ENCODE data around the gene PPTC7.
A peak's percentile ranks its signal among the peaks of the same experiment; 100 is the strongest.
"Not testable (repeated sequence)": the region's sequence is repeated elsewhere in the genome, so short reads cannot be mapped to it uniquely, and the experiment has no call there.

PPTC7 gene

GRCh38 chr12:110583137-110584059, at the start of gene PPTC7:
Gene PPTC7 (minus strand): TSS chr12:110583318. CDS start chr12:110583031, 287 bp downstream.
- DNase-seq, result peak; percentile 97

GRCh38 chr12:110627500-110628195, 44.5 kb upstream of the PPTC7 start:
- no peak for DNase-seq

- no peak for DNase-seq
Measured at GRCh38 chr12:110622582-110622981, 39.5 kb upstream of the PPTC7 start.

- DNase-seq, result no peak
Measured at GRCh38 chr12:110619534-110619953, 36.4 kb upstream of the PPTC7 start.

GRCh38 chr12:110616471-110617115, 33.5 kb upstream of the PPTC7 start:
- no peak for DNase-seq

GRCh38 chr12:110615171-110615570, 32.1 kb upstream of the PPTC7 start:
- DNase-seq, result no peak

GRCh38 chr12:110613771-110614684, 30.9 kb upstream of the PPTC7 start, which contains the start of gene TCTN1:
Gene TCTN1 (plus strand): TSS chr12:110614129. CDS start chr12:110614183, 54 bp downstream.
- peak; percentile 95 for DNase-seq

- DNase-seq, result no peak
Measured at GRCh38 chr12:110613071-110613770, 30.1 kb upstream of the PPTC7 start.

- DNase-seq, result no peak
Measured at GRCh38 chr12:110606253-110606611, 23.1 kb upstream of the PPTC7 start.

GRCh38 chr12:110602085-110602814, 19.1 kb upstream of the PPTC7 start:
- peak; percentile 76 for DNase-seq

- DNase-seq, result peak; percentile 67
Measured at GRCh38 chr12:110600254-110600653, 17.1 kb upstream of the PPTC7 start.

GRCh38 chr12:110599334-110599733, 16.2 kb upstream of the PPTC7 start:
- no peak for DNase-seq

- no peak for DNase-seq
Measured at GRCh38 chr12:110597885-110598284, 14.8 kb upstream of the PPTC7 start.

GRCh38 chr12:110592919-110593318, 9.8 kb upstream of the PPTC7 start:
- DNase-seq, result not testable (repeated sequence)

GRCh38 chr12:110592078-110592477, 9.0 kb upstream of the PPTC7 start:
- DNase-seq, result no peak

- DNase-seq, result no peak
Measured at GRCh38 chr12:110591451-110592051, 8.4 kb upstream of the PPTC7 start.

GRCh38 chr12:110590806-110591326, 7.7 kb upstream of the PPTC7 start:
- peak; percentile 75 for DNase-seq

GRCh38 chr12:110590059-110590458, 6.9 kb upstream of the PPTC7 start:
- DNase-seq, result no peak

GRCh38 chr12:110587102-110587501, 4.0 kb upstream of the PPTC7 start:
- DNase-seq, result not testable (repeated sequence)

- peak; percentile 51 for DNase-seq
Measured at GRCh38 chr12:110585231-110585799, 2.2 kb upstream of the PPTC7 start.
